ENCODE results near the gene BLMH.

The BLMH gene

DNA sequence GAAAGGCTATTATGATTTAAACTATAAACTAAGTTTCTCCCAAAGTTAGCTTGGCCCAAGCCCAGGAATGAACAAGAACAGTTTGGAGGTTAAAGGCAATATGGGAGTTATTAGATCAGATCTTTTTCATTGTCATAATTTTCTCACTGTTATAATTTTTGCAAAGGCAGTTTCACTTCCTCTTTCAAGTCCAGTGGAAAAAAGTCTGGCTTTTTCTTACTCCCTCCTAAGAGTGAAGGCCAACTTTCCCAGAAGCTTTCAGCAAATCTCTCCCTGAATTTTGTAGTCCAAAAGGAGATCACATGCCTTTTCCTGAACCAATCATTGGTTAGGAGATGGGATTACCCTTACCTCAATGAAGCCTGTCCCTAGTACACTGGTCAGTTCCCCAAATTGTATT lies 9.1 kb upstream of the BLMH start:
- no peak overlapping the region for H3K27ac ChIP-seq (ENCODE audit: poor library complexity, severe bottlenecking)
- no peaks in the 10 kb centered on the region for H3K36me3 ChIP-seq (ENCODE audit: low read depth)
- H3K4me3 ChIP-seq (ENCODE audit: severe bottlenecking), result no peak overlapping the region
- TF ChIP-seq CTCF (IDR thresholded peaks at IDR 0.05; ENCODE audit: poor library complexity, severe bottlenecking), result no peak
- no peaks in the 10 kb centered on the region for H3K4me1 ChIP-seq (ENCODE audit: insufficient read depth, poor library complexity, severe bottlenecking)
- DNase-seq (ENCODE audit: low spot score), result no peak
- H3K9me3 ChIP-seq (ENCODE audit: severe bottlenecking), result no peaks in the 10 kb centered on the region
- no peaks in the 10 kb centered on the region for H3K27me3 ChIP-seq (ENCODE audit: insufficient read depth, poor library complexity, severe bottlenecking)
- no peak for ATAC-seq (ENCODE audit: low read depth)

DNA sequence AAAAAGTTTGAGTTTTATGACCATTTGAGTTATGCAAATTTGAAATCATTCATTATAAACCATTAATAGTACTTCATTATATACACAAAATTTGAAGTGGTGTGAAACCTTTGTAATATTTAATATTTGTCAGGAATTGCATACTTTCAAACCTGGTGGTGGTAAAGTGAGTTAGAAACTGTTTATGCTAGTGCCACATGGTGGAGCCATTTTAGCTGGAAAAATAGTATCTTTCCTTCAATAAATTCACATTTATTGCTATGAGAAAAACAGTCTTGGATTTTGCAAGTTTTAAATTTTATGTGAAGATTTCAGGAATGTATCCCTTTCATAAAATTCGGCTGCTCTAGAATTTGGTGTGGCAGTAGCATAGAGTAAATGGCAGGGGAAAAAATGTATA lies 7.3 kb upstream of the BLMH start:
- H3K4me3 ChIP-seq (ENCODE audit: severe bottlenecking), result no peak overlapping the region
- no peaks in the 10 kb centered on the region for H3K36me3 ChIP-seq (ENCODE audit: low read depth)
- TF ChIP-seq CTCF (IDR thresholded peaks at IDR 0.05; ENCODE audit: poor library complexity, severe bottlenecking), result peak; percentile 45
- H3K27ac ChIP-seq (ENCODE audit: poor library complexity, severe bottlenecking), result no peak overlapping the region
- DNase-seq (ENCODE audit: low spot score), result no peak
- no peak for ATAC-seq (ENCODE audit: low read depth)
- no peaks in the 10 kb centered on the region for H3K9me3 ChIP-seq (ENCODE audit: severe bottlenecking)
- no peaks in the 10 kb centered on the region for H3K27me3 ChIP-seq (ENCODE audit: insufficient read depth, poor library complexity, severe bottlenecking)
- no peaks in the 10 kb centered on the region for H3K4me1 ChIP-seq (ENCODE audit: insufficient read depth, poor library complexity, severe bottlenecking)

DNA sequence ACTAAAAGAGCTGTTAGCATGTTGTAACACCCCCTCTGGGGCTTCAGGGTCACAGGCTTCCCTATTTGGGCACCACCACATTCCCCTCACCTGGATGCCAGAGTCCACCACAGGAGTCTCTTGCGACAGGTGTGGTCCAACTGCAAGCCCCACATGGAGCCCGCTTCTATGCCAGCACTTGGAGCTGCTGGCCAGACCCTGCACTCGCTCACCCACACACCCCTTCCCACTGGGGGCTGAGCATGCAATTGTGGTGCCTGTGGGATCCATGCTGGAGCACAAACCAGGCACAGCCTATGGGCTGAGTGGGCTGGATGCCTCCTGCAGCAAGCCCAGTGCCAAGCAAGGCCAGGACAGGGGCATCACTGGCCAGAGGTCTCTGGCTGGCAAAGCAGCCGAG lies 6.0 kb upstream of the BLMH start:
- H3K9me3 ChIP-seq (ENCODE audit: severe bottlenecking), result no peaks in the 10 kb centered on the region
- no peaks in the 10 kb centered on the region for H3K4me1 ChIP-seq (ENCODE audit: insufficient read depth, poor library complexity, severe bottlenecking)
- H3K27ac ChIP-seq (ENCODE audit: poor library complexity, severe bottlenecking), result no peak overlapping the region
- no peak for TF ChIP-seq CTCF (IDR thresholded peaks at IDR 0.05; ENCODE audit: poor library complexity, severe bottlenecking)
- no peaks in the 10 kb centered on the region for H3K27me3 ChIP-seq (ENCODE audit: insufficient read depth, poor library complexity, severe bottlenecking)
- no peak overlapping the region for H3K4me3 ChIP-seq (ENCODE audit: severe bottlenecking)
- H3K36me3 ChIP-seq (ENCODE audit: low read depth), result no peaks in the 10 kb centered on the region
- DNase-seq (ENCODE audit: low spot score) (no peak), ATAC-seq (ENCODE audit: low read depth) (peak; percentile 21; the same call in 1 of the 3 replicates)

- ATAC-seq (ENCODE audit: low read depth), result no peak
- Histone ChIP-seq H3K4me3 (ENCODE audit: severe bottlenecking) (no peak overlapping the region), H3K27ac (ENCODE audit: poor library complexity, severe bottlenecking) (no peak overlapping the region), H3K27me3 (ENCODE audit: insufficient read depth, poor library complexity, severe bottlenecking) (no peaks in the 10 kb centered on the region), H3K9me3 (ENCODE audit: severe bottlenecking) (no peaks in the 10 kb centered on the region), H3K4me1 (ENCODE audit: insufficient read depth, poor library complexity, severe bottlenecking) (no peaks in the 10 kb centered on the region), H3K36me3 (ENCODE audit: low read depth) (no peaks in the 10 kb centered on the region)
- TF ChIP-seq CTCF (IDR thresholded peaks at IDR 0.05; ENCODE audit: poor library complexity, severe bottlenecking), result no peak
- DNase-seq (ENCODE audit: low spot score), result no peak
These were observed 4.8 kb upstream of the BLMH start for GRCh38 chr17:30296499-30297080.

DNA sequence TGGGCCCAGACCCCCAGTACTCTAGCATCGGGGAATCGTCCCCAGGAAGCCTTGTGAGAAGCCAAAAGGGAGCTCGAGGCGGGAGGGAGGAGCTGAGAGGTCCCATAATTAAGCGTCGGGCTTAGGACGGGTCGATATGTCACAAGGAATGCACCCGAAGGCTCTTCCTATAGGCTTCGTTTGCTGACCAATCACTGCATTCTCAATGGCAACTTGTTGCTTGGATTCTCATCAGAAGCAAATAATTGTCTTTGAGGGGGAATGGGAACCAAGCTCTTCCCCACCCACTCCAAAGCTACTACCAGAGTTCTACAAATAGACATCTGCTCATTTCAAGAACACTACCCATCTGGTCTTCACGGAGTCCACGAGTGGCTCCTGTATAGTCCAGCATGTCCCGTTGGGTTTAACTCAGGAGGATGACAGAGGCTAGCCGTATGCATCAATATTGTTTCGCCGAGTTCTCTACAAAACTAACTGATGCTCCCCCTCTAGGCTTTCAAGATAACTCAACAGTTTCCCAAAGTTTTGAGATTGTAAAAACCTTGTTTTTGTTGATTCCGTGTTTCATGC lies 628 bp upstream of the BLMH start:
- peak overlapping the region; percentile 37 for H3K27ac ChIP-seq (ENCODE audit: poor library complexity, severe bottlenecking)
- no peaks in the 10 kb centered on the region for H3K9me3 ChIP-seq (ENCODE audit: severe bottlenecking)
- peaks cover 32% of the 10 kb centered on the region for H3K36me3 ChIP-seq (ENCODE audit: low read depth)
- DNase-seq (ENCODE audit: low spot score) (no peak), ATAC-seq (ENCODE audit: low read depth) (peak; percentile 6; the same call in 2 of the 3 replicates)
- peaks cover 8% of the 10 kb centered on the region for H3K4me1 ChIP-seq (ENCODE audit: insufficient read depth, poor library complexity, severe bottlenecking)
- H3K4me3 ChIP-seq (ENCODE audit: severe bottlenecking), result peak overlapping the region; percentile 73
- no peaks in the 10 kb centered on the region for H3K27me3 ChIP-seq (ENCODE audit: insufficient read depth, poor library complexity, severe bottlenecking)
- no peak for TF ChIP-seq CTCF (IDR thresholded peaks at IDR 0.05; ENCODE audit: poor library complexity, severe bottlenecking)
